Upper lobe of left lung (tissue), 4 donors: Measurements from ENCODE around the gene SMG9.

ENCODE experiments used
- EP300 ChIP-seq, 4 donors: sonication (generic); formaldehyde crosslinking; IDR thresholded peaks; one replicate each; pipeline ENCODE4 v1.5.1; 2017; ENCODE audit warnings: antibody characterized with exemption in 4 of 4, control low read depth in 2 of 4
- POLR2A ChIP-seq, 4 donors: fragments of 450-650 bp; IDR thresholded peaks; one replicate each; pipeline ENCODE4 v1.5.1; 2016 to 2017; ENCODE audit warnings: antibody characterized with exemption in 4 of 4, mild to moderate bottlenecking in 2 of 4
- POLR2AphosphoS5 ChIP-seq, 2 donors: sonication (generic); formaldehyde crosslinking; IDR thresholded peaks; one replicate each; pipeline ENCODE4 v1.5.1; 2017; ENCODE audit warnings: antibody characterized with exemption in 2 of 2
- TF ChIP-seq, protein P1 (sequence below), 6 experiments: fragments of 450-650 bp in 4 of 6; fragments of 200-600 bp in 2 of 6; sonication (generic) in 2 of 6; IDR thresholded peaks; one replicate each; pipeline ENCODE4 v1.5.1; 2016 to 2019; ENCODE audit warnings: antibody characterized with exemption in 6 of 6

DNA sequence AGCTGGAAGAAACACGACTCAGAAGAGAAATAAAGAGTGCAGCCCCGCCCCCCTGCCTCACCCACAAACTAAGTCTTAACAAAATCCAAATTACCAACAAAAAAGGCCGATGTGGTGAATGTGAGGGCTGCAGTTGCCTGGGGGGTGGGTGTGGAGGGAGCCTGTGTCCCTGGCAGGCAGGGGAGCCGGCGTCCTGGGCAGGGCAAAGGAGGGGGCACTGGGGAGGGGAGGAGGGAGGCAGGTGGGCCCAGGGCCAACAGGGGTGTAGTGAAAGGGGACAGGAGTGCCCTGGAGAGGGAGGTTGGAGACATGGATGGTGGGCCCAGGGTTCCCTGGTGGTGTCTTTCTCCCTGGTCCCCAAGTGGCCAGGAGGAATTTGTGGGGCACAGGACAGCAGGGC, 34.8 kb downstream of the SMG9 start:
- TF ChIP-seq EP300 (IDR thresholded peaks at IDR 0.05) (no peak), POLR2A (IDR thresholded peaks at IDR 0.05) (no peak), POLR2AphosphoS5 (IDR thresholded peaks at IDR 0.05) (no peak)
- TF ChIP-seq, protein P1, sequence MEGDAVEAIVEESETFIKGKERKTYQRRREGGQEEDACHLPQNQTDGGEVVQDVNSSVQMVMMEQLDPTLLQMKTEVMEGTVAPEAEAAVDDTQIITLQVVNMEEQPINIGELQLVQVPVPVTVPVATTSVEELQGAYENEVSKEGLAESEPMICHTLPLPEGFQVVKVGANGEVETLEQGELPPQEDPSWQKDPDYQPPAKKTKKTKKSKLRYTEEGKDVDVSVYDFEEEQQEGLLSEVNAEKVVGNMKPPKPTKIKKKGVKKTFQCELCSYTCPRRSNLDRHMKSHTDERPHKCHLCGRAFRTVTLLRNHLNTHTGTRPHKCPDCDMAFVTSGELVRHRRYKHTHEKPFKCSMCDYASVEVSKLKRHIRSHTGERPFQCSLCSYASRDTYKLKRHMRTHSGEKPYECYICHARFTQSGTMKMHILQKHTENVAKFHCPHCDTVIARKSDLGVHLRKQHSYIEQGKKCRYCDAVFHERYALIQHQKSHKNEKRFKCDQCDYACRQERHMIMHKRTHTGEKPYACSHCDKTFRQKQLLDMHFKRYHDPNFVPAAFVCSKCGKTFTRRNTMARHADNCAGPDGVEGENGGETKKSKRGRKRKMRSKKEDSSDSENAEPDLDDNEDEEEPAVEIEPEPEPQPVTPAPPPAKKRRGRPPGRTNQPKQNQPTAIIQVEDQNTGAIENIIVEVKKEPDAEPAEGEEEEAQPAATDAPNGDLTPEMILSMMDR (IDR thresholded peaks at IDR 0.05), result no peak
